Lung (tissue), 12 donors: ENCODE measurements around the gene ASMTL. TPM values are rescaled to one million over a fixed set of nuclear protein-coding genes. Genes with fewer than 3 reads are reported as not detected.

Experiments
- ATAC-seq: fragments of 200-7000 bp; cut with Tn5 transposase; one replicate; pipeline ENCODE4 v1.9.1; 2020; ENCODE audit warnings: moderate number of reproducible peaks; ENCODE audit not compliant: insufficient read depth, low FRiP score
- DNase-seq, 3 donors: peaks; one replicate each; pipeline ENCODE4 v3.0.0-alpha.2; 2013 to 2017
- H3K27ac ChIP-seq, 2 donors: one replicate each; pipeline ENCODE4 v1.5.1; 2013; ENCODE audit warnings: mild to moderate bottlenecking in 2 of 2, moderate library complexity in 2 of 2, control low read depth in 1 of 2, inconsistent platforms in 1 of 2, low read depth in 1 of 2, low read length in 1 of 2
- H3K27me3 ChIP-seq, 3 donors: one replicate each; pipeline ENCODE4 v1.5.1; 2013; ENCODE audit warnings: low read length in 2 of 3; ENCODE audit not compliant: control insufficient read depth in 3 of 3, insufficient read depth in 3 of 3
- H3K36me3 ChIP-seq, 4 donors: one replicate each; pipeline ENCODE4 v1.5.1; 2013; ENCODE audit warnings: low read length in 4 of 4, mild to moderate bottlenecking in 1 of 4, moderate library complexity in 1 of 4; ENCODE audit not compliant: control insufficient read depth in 4 of 4, insufficient read depth in 4 of 4
- H3K4me1 ChIP-seq, 5 donors: one replicate each; pipeline ENCODE4 v1.5.1; 2013; ENCODE audit warnings: low read length in 5 of 5, mild to moderate bottlenecking in 2 of 5, moderate library complexity in 1 of 5; ENCODE audit not compliant: control insufficient read depth in 5 of 5, insufficient read depth in 5 of 5
- H3K4me3 ChIP-seq: one replicate; pipeline ENCODE4 v1.5.1; 2013; ENCODE audit warnings: mild to moderate bottlenecking, control low read depth, moderate library complexity
- H3K9ac ChIP-seq, 2 donors: one replicate each; pipeline ENCODE4 v1.5.1; 2013; ENCODE audit warnings: low read length in 2 of 2, control low read depth in 1 of 2; ENCODE audit not compliant: insufficient read depth in 1 of 2
- H3K9me3 ChIP-seq, 4 donors: one replicate each; pipeline ENCODE4 v1.5.1; 2013; ENCODE audit warnings: low read length in 3 of 4, mild to moderate bottlenecking in 1 of 4, moderate library complexity in 1 of 4; ENCODE audit not compliant: control insufficient read depth in 4 of 4, insufficient read depth in 3 of 4
- WGBS, 2 donors: extraction: QIAGEN DNeasy Blood & Tissue Kit; methylation state at CpG; one replicate each; pipeline ENCODE4 v1.1.7; 2013; 5-methylcytosine and 5-hydroxymethylcytosine counted together
- polyA plus RNA-seq, 2 donors: library from polyadenylated mRNA; stranded (reverse); fragments of 200-250 nt; gene quantifications; one replicate each; pipeline ENCODE4 v1.2.1, GENCODE V29; 2013
- total RNA-seq, 2 donors: library from RNA; depleted of rRNA in 1 of 2; stranded (reverse); fragments of >200 nt in 1 of 2; gene quantifications; one replicate each; pipeline ENCODE4 v1.2.1, GENCODE V29; 2014 to 2021
- TF ChIP-seq, protein P1 (sequence below): IDR thresholded peaks from 2 replicates; pipeline ENCODE4 v1.5.1; 2012; ENCODE audit warnings: mild to moderate bottlenecking; ENCODE audit errors: control extremely low read depth, extremely low read depth
- donor health status: control.
- donor health status: control.
- donor health status: Bipolar disorder and iron deficiency.
- donor health status: healthy.
- donor health status: DM: yes; HTN: yes; CAD: no.

ASMTL gene
- total and polyA plus RNA-seq, 4 donors, result 12.3 to 29.4 (median 21.8) TPM

DNA sequence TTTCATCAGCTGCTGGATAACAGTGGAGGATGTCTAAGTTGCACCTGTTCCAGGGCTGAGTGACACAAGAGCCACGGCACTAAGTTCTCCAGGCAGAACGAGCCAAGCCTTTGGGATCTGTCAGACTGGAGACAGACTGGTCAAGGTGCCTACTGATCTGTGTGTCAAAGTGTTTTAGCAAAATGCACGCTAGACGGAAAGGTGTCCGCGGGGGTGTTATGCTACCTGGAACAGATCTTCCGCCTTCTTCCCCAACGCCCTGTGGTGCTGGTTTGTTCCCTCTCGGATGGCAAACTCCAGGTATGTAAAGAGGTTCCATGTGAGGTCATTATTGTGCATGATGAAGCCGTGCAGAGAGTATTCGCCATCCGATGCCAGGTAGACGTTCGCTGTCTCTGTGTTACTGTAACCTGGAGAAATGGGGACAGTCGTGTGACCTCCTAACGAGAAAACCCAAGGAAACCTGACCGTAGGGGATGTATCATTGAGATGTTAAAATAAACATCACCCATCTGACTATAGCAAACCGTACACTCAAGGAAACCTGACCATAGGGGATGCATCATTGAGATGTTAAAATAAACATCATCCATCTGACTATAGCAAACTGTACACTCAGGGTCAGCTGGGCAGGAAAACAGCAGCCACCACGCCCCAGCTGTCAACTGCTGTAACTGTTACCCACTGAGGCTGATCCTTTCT is 31.1 kb downstream of the ASMTL start:
- TF ChIP-seq, protein P1, sequence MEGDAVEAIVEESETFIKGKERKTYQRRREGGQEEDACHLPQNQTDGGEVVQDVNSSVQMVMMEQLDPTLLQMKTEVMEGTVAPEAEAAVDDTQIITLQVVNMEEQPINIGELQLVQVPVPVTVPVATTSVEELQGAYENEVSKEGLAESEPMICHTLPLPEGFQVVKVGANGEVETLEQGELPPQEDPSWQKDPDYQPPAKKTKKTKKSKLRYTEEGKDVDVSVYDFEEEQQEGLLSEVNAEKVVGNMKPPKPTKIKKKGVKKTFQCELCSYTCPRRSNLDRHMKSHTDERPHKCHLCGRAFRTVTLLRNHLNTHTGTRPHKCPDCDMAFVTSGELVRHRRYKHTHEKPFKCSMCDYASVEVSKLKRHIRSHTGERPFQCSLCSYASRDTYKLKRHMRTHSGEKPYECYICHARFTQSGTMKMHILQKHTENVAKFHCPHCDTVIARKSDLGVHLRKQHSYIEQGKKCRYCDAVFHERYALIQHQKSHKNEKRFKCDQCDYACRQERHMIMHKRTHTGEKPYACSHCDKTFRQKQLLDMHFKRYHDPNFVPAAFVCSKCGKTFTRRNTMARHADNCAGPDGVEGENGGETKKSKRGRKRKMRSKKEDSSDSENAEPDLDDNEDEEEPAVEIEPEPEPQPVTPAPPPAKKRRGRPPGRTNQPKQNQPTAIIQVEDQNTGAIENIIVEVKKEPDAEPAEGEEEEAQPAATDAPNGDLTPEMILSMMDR, result no peak
- peaks cover 0 to 17% (median 12%) of the 10 kb centered on the region in 4 donors for H3K9me3 ChIP-seq
- 97 to 98% methylated on average over 19 of the region's 19 CpGs for WGBS, 2 donors
- peaks cover 8 to 63% (median 41%) of the 10 kb centered on the region in 4 donors for H3K36me3 ChIP-seq
- no peak overlapping the region for H3K4me3 ChIP-seq
- DNase-seq (no peak), ATAC-seq (no peak)
- no peaks in the 10 kb centered on the region for H3K27me3 ChIP-seq
- H3K4me1 ChIP-seq, result no peaks in the 10 kb centered on the region
- no peak overlapping the region for H3K9ac ChIP-seq
- H3K27ac ChIP-seq, result no peak overlapping the region

DNA sequence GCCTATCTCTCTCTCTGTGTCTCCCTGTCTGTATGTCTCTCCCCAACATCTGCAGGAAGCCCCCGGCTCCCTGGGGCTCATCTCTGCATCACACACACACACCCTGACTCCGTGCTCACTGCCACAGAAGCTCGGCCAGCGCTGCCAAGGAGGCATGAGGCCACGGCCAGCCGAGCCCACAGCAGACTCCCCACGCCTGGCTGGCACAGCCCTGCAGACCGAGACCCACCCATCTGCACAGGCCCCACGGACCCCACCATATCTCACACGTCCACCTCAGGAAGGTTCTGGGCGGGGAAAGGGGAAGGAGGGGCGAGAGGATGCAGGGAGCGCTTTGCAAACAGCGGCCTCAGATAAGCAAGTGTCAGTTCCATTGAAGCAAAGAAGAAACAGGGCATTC is 32.3 kb downstream of the ASMTL start:
- WGBS, 2 donors, result 72 to 78% methylated on average over 14 of the region's 14 CpGs
- DNase-seq, result no peak

DNA sequence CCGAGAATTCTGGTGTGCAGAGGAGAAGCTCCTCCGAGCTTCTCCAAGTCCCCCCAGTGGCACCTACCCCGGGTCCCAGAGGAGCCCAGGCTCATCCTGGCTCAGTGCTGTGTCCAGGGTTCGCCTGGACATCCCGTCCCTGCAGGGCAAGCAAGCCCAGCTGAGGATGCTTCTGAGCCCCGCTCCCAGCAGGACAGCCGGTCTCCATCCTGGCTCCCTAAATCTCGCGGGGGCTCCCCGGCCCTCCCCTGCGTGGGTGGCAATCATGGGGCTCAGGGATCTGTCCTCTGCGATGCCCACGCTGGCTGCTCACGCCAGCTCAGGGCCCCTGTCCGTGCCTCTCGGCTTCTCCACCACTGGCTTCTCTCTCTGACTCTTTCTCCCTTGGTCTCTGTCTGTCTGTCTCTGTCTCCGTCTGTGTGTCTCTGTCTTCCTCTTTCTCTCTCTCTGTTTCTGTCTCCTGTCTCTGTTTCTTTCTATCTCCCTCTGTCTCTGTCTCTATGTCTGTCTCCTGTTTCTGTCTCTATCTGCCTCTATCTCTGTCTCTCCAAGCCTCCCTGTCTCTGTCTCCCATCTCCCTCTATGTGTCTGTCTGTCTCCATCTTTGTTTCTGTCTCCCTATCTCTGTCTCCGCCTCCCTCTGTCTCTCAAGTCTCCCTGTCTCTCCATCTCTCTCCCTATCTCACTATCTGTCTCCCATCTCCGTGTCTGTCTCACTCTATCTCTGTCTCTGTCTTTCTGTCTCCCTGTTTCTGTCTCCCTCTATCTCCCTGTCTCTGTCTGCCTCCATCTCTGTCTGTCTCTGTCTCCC is 33.0 kb downstream of the ASMTL start:
- peaks cover 0 to 17% (median 12%) of the 10 kb centered on the region in 4 donors for H3K9me3 ChIP-seq
- H3K27me3 ChIP-seq, result no peaks in the 10 kb centered on the region
- 90 to 95% methylated on average over 19 of the region's 19 CpGs for WGBS, 2 donors
- no peak overlapping the region for H3K27ac ChIP-seq
- no peak for ATAC-seq
- H3K36me3 ChIP-seq, result peaks cover 6 to 61% (median 42%) of the 10 kb centered on the region in 4 donors
- H3K4me1 ChIP-seq, result no peaks in the 10 kb centered on the region
- H3K4me3 ChIP-seq, result no peak overlapping the region
- TF ChIP-seq, protein P1, result no peak
- H3K9ac ChIP-seq, result no peak overlapping the region
- no peak for DNase-seq

More for the DNA sequence above, 32.3 kb downstream of the ASMTL start:
- Histone ChIP-seq H3K36me3 (peaks cover 8 to 65% (median 47%) of the 10 kb centered on the region in 4 donors), H3K27me3 (no peaks in the 10 kb centered on the region), H3K27ac (no peak overlapping the region), H3K9ac (no peak overlapping the region), H3K9me3 (peaks cover 0 to 17% (median 12%) of the 10 kb centered on the region in 4 donors), H3K4me1 (no peaks in the 10 kb centered on the region), H3K4me3 (no peak overlapping the region)
- ATAC-seq, result no peak
- TF ChIP-seq, protein P1, result no peak
